ENCODE measurements around the gene VPS37B. TPM values are rescaled to one million over a fixed set of nuclear protein-coding genes. Genes with fewer than 3 reads are reported as not detected.
"Not testable (repeated sequence)": the region's sequence is repeated elsewhere in the genome, so short reads cannot be mapped to it uniquely, and the experiment has no call there.

Gene VPS37B
- total RNA-seq, 3 donors from 2014 or later = 11.9 to 20.3 (median 18.4) TPM

GRCh38 chr12:122882908-122883558 is 12.9 kb downstream of the VPS37B start:
- H3K27me3 Mint-ChIP-seq (ENCODE audit: low read depth) = no peaks in the 10 kb centered on the region
- peaks cover 90% of the 10 kb centered on the region for H3K4me1 Mint-ChIP-seq (ENCODE audit: low read depth)
- H3K9me3 Mint-ChIP-seq = no peaks in the 10 kb centered on the region
- no peak for ATAC-seq
- DNase-seq = no peak
- H3K36me3 Mint-ChIP-seq (ENCODE audit: insufficient read depth) = peaks cover 11% of the 10 kb centered on the region
- H3K4me3 Mint-ChIP-seq = peak overlapping the region; percentile 35

- ATAC-seq (peak; percentile 41 to 55), DNase-seq (no peak)
- Mint-ChIP-seq H3K36me3 (ENCODE audit: insufficient read depth) (peaks cover 14% of the 10 kb centered on the region), H3K9me3 (no peaks in the 10 kb centered on the region), H3K27me3 (ENCODE audit: low read depth) (no peaks in the 10 kb centered on the region), H3K4me1 (ENCODE audit: low read depth) (peaks cover 89% of the 10 kb centered on the region), H3K4me3 (no peak overlapping the region)
These were observed 15.3 kb downstream of the VPS37B start for GRCh38 chr12:122880668-122881067.

GRCh38 chr12:122880155-122880667 is 15.7 kb downstream of the VPS37B start:
- no peak overlapping the region for H3K4me3 Mint-ChIP-seq
- H3K27me3 Mint-ChIP-seq (ENCODE audit: low read depth) = no peaks in the 10 kb centered on the region
- no peaks in the 10 kb centered on the region for H3K9me3 Mint-ChIP-seq
- ATAC-seq = no peak
- no peak for DNase-seq
- H3K4me1 Mint-ChIP-seq (ENCODE audit: low read depth) = peaks cover 93% of the 10 kb centered on the region
- peaks cover 14% of the 10 kb centered on the region for H3K36me3 Mint-ChIP-seq (ENCODE audit: insufficient read depth)

- no peak overlapping the region for H3K4me3 Mint-ChIP-seq
- no peak for ATAC-seq
- no peaks in the 10 kb centered on the region for H3K27me3 Mint-ChIP-seq (ENCODE audit: low read depth)
- no peaks in the 10 kb centered on the region for H3K9me3 Mint-ChIP-seq
- no peak for DNase-seq
- H3K36me3 Mint-ChIP-seq (ENCODE audit: insufficient read depth) = peaks cover 14% of the 10 kb centered on the region
- H3K4me1 Mint-ChIP-seq (ENCODE audit: low read depth) = peaks cover 89% of the 10 kb centered on the region
These were observed 16.9 kb downstream of the VPS37B start for GRCh38 chr12:122878780-122879612.

- Mint-ChIP-seq H3K27me3 (ENCODE audit: low read depth) (no peaks in the 10 kb centered on the region), H3K36me3 (ENCODE audit: insufficient read depth) (peaks cover 18% of the 10 kb centered on the region), H3K4me3 (no peak overlapping the region), H3K4me1 (ENCODE audit: low read depth) (peaks cover 92% of the 10 kb centered on the region), H3K9me3 (no peaks in the 10 kb centered on the region)
- no peak for DNase-seq
- ATAC-seq = no peak
These were observed 19.2 kb downstream of the VPS37B start for GRCh38 chr12:122876731-122877130.

GRCh38 chr12:122876281-122876680 is 19.6 kb downstream of the VPS37B start:
- not testable (repeated sequence) for H3K27me3 Mint-ChIP-seq (ENCODE audit: low read depth)
- H3K4me3 Mint-ChIP-seq = peak overlapping the region; percentile 17

GRCh38 chr12:122875590-122876220 is 20.2 kb downstream of the VPS37B start:
- DNase-seq (no peak), ATAC-seq (peak; percentile 51 to 59)
- H3K36me3 Mint-ChIP-seq (ENCODE audit: insufficient read depth) = peaks cover 20% of the 10 kb centered on the region
- peak overlapping the region; percentile 21 for H3K4me3 Mint-ChIP-seq
- peaks cover 92% of the 10 kb centered on the region for H3K4me1 Mint-ChIP-seq (ENCODE audit: low read depth)
- H3K27me3 Mint-ChIP-seq (ENCODE audit: low read depth) = no peaks in the 10 kb centered on the region
- no peaks in the 10 kb centered on the region for H3K9me3 Mint-ChIP-seq

More at GRCh38 chr12:122876281-122876680, 19.6 kb downstream of the VPS37B start:
- not testable (repeated sequence) for ATAC-seq, H3K9me3 Mint-ChIP-seq, DNase-seq
- Mint-ChIP-seq H3K4me1 (ENCODE audit: low read depth) (peaks cover 92% of the 10 kb centered on the region), H3K36me3 (ENCODE audit: insufficient read depth) (peaks cover 18% of the 10 kb centered on the region)

- peak; percentile 54 to 72 for ATAC-seq
- Mint-ChIP-seq H3K4me3 (no peak overlapping the region), H3K27me3 (ENCODE audit: low read depth) (no peaks in the 10 kb centered on the region), H3K36me3 (ENCODE audit: insufficient read depth) (peaks cover 27% of the 10 kb centered on the region), H3K4me1 (ENCODE audit: low read depth) (peaks cover 91% of the 10 kb centered on the region), H3K9me3 (no peaks in the 10 kb centered on the region)
- peak; percentile 47 for DNase-seq
These were observed 21.8 kb downstream of the VPS37B start for GRCh38 chr12:122874081-122874480.

GRCh38 chr12:122873540-122873939 is 22.4 kb downstream of the VPS37B start:
- Mint-ChIP-seq H3K4me3 (no peak overlapping the region), H3K4me1 (ENCODE audit: low read depth) (peaks cover 89% of the 10 kb centered on the region), H3K36me3 (ENCODE audit: insufficient read depth) (peaks cover 32% of the 10 kb centered on the region), H3K27me3 (ENCODE audit: low read depth) (no peaks in the 10 kb centered on the region), H3K9me3 (no peaks in the 10 kb centered on the region)
- ATAC-seq (no peak), DNase-seq (no peak)

GRCh38 chr12:122872815-122873361 is 23.0 kb downstream of the VPS37B start:
- H3K4me3 Mint-ChIP-seq = peak overlapping the region; percentile 37
- DNase-seq = no peak
- H3K4me1 Mint-ChIP-seq (ENCODE audit: low read depth) = peaks cover 84% of the 10 kb centered on the region
- H3K9me3 Mint-ChIP-seq = no peaks in the 10 kb centered on the region
- H3K27me3 Mint-ChIP-seq (ENCODE audit: low read depth) = no peaks in the 10 kb centered on the region
- ATAC-seq = no peak
- peaks cover 32% of the 10 kb centered on the region for H3K36me3 Mint-ChIP-seq (ENCODE audit: insufficient read depth)

GRCh38 chr12:122871851-122872780 is 23.8 kb downstream of the VPS37B start:
- no peaks in the 10 kb centered on the region for H3K9me3 Mint-ChIP-seq
- H3K36me3 Mint-ChIP-seq (ENCODE audit: insufficient read depth) = peaks cover 33% of the 10 kb centered on the region
- no peaks in the 10 kb centered on the region for H3K27me3 Mint-ChIP-seq (ENCODE audit: low read depth)
- peaks cover 76% of the 10 kb centered on the region for H3K4me1 Mint-ChIP-seq (ENCODE audit: low read depth)
- H3K4me3 Mint-ChIP-seq = peak overlapping the region; percentile 82
- ATAC-seq (peak; percentile 76 to 77), DNase-seq (no peak)

GRCh38 chr12:122870867-122871664 is 24.9 kb downstream of the VPS37B start:
- Mint-ChIP-seq H3K9me3 (no peaks in the 10 kb centered on the region), H3K36me3 (ENCODE audit: insufficient read depth) (peaks cover 34% of the 10 kb centered on the region), H3K4me3 (peak overlapping the region; percentile 82), H3K27me3 (ENCODE audit: low read depth) (no peaks in the 10 kb centered on the region), H3K4me1 (ENCODE audit: low read depth) (peaks cover 67% of the 10 kb centered on the region)
- ATAC-seq (peak in 1 of 2 donors; percentile 1), DNase-seq (no peak)

Measured in activated T-cell treated with anti-CD3 and anti-CD28 coated beads, Interleukin-2, amount 50 U/mL, for 4 hours (primary cell).